Type B pancreatic cell (in vitro differentiated cells): Measurements from ENCODE around the gene TBC1D14. TPM values are rescaled to one million over a fixed set of nuclear protein-coding genes. Genes with fewer than 3 reads are reported as not detected.

Experiments
- DNase-seq: peaks from one replicate; pipeline ENCODE4 v3.0.0; 2021; ENCODE audit warnings: mixed read lengths; ENCODE audit not compliant: unreplicated experiment; ENCODE audit errors: extremely low spot score
- H3K27ac Mint-ChIP-seq: 2 replicates; pipeline ENCODE4 v1.8.0; 2021; ENCODE audit warnings: mild to moderate bottlenecking, mixed read lengths
- H3K27me3 Mint-ChIP-seq: 2 replicates; pipeline ENCODE4 v1.8.0; 2021; ENCODE audit warnings: mixed read lengths
- H3K36me3 Mint-ChIP-seq: 2 replicates; pipeline ENCODE4 v1.8.0; 2021; ENCODE audit warnings: mixed read lengths
- H3K4me1 Mint-ChIP-seq: one replicate; pipeline ENCODE4 v1.8.0; 2021; ENCODE audit warnings: mixed read lengths; ENCODE audit not compliant: unreplicated experiment
- H3K4me3 Mint-ChIP-seq: 2 replicates; pipeline ENCODE4 v1.8.0; 2021; ENCODE audit warnings: mild to moderate bottlenecking, mixed read lengths
- H3K9me3 Mint-ChIP-seq: 2 replicates; pipeline ENCODE4 v1.8.0; 2021; ENCODE audit warnings: mixed read lengths
- total RNA-seq: library from RNA; stranded (reverse); gene quantifications from 2 replicates; pipeline ENCODE4 v1.2.1, GENCODE V29; 2021; ENCODE audit warnings: low replicate concordance
- TF ChIP-seq, protein P1 (sequence below): fragments of 200-600 bp; sonication (generic); conservative IDR thresholded peaks from 2 replicates; pipeline ENCODE4 v1.5.0; 2021; ENCODE audit warnings: antibody characterized with exemption, mild to moderate bottlenecking

TBC1D14 gene
- total RNA-seq, 1 donor from 2014 or later: 55.9 TPM

DNA sequence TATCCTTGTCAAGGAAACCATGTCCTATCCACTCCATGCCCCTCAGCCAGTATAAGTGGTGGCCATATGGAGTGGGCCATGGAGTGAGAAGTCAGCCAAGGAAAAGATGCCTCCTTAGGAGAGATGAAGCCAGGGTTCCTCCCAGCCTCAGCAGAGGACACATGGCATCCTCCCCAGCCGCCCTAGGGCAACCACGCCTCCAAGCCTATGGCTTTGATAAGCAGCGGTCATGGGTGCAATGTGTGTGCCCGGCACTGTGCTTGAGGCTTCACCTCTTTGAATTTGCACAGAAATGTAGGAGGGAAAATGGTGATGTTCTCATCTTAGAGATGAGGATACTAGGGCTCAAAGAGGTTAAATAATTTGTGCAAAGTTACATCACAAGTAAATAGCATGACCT lies 34.6 kb upstream of the TBC1D14 start:
- Mint-ChIP-seq H3K9me3 (no peaks in the 10 kb centered on the region), H3K4me1 (no peaks in the 10 kb centered on the region)

DNA sequence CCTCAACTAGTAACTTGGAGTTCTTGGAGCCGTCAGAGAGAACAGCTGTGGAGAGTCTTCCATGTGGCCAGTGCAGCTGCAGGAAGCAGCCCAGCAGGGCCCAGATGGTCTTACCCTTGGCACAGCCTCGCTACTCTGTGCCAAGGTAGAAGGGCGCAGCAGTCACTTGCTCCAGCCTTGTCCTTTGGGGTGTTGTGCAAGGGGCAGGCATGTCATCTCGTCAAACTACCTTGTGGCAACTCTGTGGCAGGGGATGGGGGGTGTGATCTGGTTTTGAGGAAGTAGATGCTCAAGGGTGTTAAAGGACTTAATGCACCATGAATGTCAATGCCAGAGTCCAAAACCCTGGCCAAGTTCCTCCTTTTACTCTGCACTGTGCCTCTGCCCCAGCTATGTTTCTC lies 34.2 kb upstream of the TBC1D14 start:
- no peak overlapping the region for H3K4me3 Mint-ChIP-seq

More for the DNA sequence above, 34.6 kb upstream of the TBC1D14 start:
- DNase-seq: no peak
- no peak overlapping the region for H3K4me3 Mint-ChIP-seq
- TF ChIP-seq, protein P1, sequence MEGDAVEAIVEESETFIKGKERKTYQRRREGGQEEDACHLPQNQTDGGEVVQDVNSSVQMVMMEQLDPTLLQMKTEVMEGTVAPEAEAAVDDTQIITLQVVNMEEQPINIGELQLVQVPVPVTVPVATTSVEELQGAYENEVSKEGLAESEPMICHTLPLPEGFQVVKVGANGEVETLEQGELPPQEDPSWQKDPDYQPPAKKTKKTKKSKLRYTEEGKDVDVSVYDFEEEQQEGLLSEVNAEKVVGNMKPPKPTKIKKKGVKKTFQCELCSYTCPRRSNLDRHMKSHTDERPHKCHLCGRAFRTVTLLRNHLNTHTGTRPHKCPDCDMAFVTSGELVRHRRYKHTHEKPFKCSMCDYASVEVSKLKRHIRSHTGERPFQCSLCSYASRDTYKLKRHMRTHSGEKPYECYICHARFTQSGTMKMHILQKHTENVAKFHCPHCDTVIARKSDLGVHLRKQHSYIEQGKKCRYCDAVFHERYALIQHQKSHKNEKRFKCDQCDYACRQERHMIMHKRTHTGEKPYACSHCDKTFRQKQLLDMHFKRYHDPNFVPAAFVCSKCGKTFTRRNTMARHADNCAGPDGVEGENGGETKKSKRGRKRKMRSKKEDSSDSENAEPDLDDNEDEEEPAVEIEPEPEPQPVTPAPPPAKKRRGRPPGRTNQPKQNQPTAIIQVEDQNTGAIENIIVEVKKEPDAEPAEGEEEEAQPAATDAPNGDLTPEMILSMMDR: no peak
- H3K27ac Mint-ChIP-seq: no peak overlapping the region
- no peaks in the 10 kb centered on the region for H3K27me3 Mint-ChIP-seq
- H3K36me3 Mint-ChIP-seq: peaks cover 30% of the 10 kb centered on the region

DNA sequence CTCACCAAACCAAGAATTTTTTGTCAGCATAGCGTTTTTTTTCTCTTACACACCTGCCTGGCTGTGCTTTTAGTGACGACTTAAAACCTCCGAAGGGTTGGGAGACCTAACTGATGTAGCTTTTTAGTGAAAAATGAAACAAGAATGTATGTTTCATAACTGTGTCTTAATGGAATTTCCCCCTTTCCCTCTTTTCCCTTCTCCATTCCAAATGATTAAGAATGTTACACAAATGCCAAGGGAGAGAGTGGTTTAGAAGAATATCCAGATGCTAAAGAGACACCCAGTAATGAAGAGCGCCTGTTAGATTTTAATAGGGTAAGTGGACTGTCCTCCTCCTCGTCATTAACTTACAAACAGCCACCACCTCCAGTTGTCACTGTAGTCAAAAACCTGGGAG lies 33.2 kb upstream of the TBC1D14 start:
- peaks cover 29% of the 10 kb centered on the region for H3K36me3 Mint-ChIP-seq
- H3K4me1 Mint-ChIP-seq: no peaks in the 10 kb centered on the region
- TF ChIP-seq, protein P1: no peak
- no peaks in the 10 kb centered on the region for H3K9me3 Mint-ChIP-seq
- no peak overlapping the region for H3K27ac Mint-ChIP-seq
- no peak for DNase-seq
- no peaks in the 10 kb centered on the region for H3K27me3 Mint-ChIP-seq
- no peak overlapping the region for H3K4me3 Mint-ChIP-seq

More for the DNA sequence above, 34.2 kb upstream of the TBC1D14 start:
- H3K36me3 Mint-ChIP-seq: peaks cover 30% of the 10 kb centered on the region
- H3K9me3 Mint-ChIP-seq: no peaks in the 10 kb centered on the region
- H3K4me1 Mint-ChIP-seq: no peaks in the 10 kb centered on the region
- TF ChIP-seq, protein P1: no peak
- no peak overlapping the region for H3K27ac Mint-ChIP-seq
- no peak for DNase-seq
- no peaks in the 10 kb centered on the region for H3K27me3 Mint-ChIP-seq

DNA sequence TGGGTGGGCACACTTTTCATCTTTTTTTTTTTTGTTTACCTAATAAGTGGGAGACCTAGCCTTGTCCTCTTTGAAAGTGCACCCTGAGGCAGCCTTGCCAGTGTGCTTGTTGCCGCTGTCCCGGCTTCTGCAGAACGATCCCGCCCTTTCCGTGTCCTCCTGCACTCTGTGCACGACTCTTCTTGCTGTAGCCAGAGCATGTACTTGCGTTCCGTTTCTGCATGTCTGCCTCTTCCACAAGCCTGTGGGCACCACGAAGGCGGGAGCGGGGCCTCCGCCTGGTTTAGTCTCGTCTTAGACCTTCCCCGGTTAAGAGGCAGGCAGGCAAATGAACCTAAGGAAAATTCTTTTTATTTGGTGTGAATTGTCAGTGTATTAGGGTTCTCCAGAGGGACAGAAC lies 32.6 kb upstream of the TBC1D14 start:
- TF ChIP-seq, protein P1: no peak
- DNase-seq: no peak
- Mint-ChIP-seq H3K4me3 (no peak overlapping the region), H3K4me1 (no peaks in the 10 kb centered on the region), H3K27ac (no peak overlapping the region), H3K27me3 (no peaks in the 10 kb centered on the region), H3K9me3 (no peaks in the 10 kb centered on the region), H3K36me3 (peaks cover 23% of the 10 kb centered on the region)

DNA sequence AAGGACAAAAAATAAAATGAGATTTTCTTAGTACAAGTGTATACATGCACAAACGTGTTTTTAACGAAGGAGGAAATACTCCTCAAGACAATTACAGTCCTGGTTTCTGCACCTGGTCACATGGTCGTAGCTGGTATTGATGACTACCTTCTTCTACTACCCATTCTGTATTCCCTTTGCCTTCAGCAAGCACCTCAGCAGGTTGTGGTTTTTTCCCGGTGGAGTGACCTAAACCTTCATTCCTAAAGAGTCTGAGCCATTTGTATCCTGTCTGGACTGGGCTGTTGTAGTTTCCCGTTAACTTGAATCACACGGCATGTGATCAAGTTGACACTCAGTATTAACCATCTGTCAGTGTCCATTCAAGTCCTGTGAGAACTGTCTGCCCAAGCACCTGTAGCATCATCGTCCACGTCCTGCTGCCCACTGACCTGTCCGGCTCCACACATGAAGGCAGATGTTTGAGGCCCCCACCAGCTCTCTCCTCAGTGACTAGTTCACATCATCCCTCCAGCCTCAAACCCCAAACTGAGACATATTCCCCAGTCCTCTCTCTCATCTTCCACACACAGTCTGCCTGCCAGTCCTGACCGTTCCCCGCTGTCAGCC lies 31.1 kb upstream of the TBC1D14 start:
- no peak for DNase-seq
- no peaks in the 10 kb centered on the region for H3K9me3 Mint-ChIP-seq
- H3K4me1 Mint-ChIP-seq: no peaks in the 10 kb centered on the region
- H3K27me3 Mint-ChIP-seq: no peaks in the 10 kb centered on the region
- H3K4me3 Mint-ChIP-seq: no peak overlapping the region
- H3K27ac Mint-ChIP-seq: no peak overlapping the region
- TF ChIP-seq, protein P1: no peak
- H3K36me3 Mint-ChIP-seq: peaks cover 26% of the 10 kb centered on the region
